Neural crest cell (in vitro differentiated cells): ENCODE measurements around the gene RASA3. TPM values are rescaled to one million over a fixed set of nuclear protein-coding genes. Genes with fewer than 3 reads are reported as not detected.

ENCODE experiments used
- DNase-seq: peaks from one replicate; pipeline ENCODE4 v3.0.0; 2021; ENCODE audit warnings: low read depth, mixed read lengths, low spot score
- H3K27ac Mint-ChIP-seq: one replicate; pipeline ENCODE4 v1.8.0; 2021; ENCODE audit warnings: mild to moderate bottlenecking, mixed read lengths; ENCODE audit not compliant: unreplicated experiment
- H3K27me3 Mint-ChIP-seq: 2 replicates; pipeline ENCODE4 v1.8.0; 2021; ENCODE audit warnings: low read depth, mild to moderate bottlenecking, mixed read lengths
- H3K36me3 Mint-ChIP-seq: 2 replicates; pipeline ENCODE4 v1.8.0; 2021; ENCODE audit warnings: low read depth, mild to moderate bottlenecking, mixed read lengths
- H3K4me1 Mint-ChIP-seq: 2 replicates; pipeline ENCODE4 v1.8.0; 2021; ENCODE audit warnings: mixed read lengths
- H3K4me3 Mint-ChIP-seq: one replicate; pipeline ENCODE4 v1.8.0; 2021; ENCODE audit warnings: mild to moderate bottlenecking, mixed read lengths
- H3K9me3 Mint-ChIP-seq: 2 replicates; pipeline ENCODE4 v1.8.0; 2021; ENCODE audit warnings: mixed read lengths
- CTCF ChIP-seq: fragments of 200-600 bp; sonication (generic); conservative IDR thresholded peaks from 2 replicates; pipeline ENCODE4 v1.5.0; 2021; ENCODE audit warnings: antibody characterized with exemption, mild to moderate bottlenecking
- total RNA-seq: library from RNA; stranded (reverse); gene quantifications from 2 replicates; pipeline ENCODE4 v1.2.1, GENCODE V29; 2021

The RASA3 gene
- total RNA-seq, 1 donor from 2014 or later = 29.5 TPM

- DNase-seq = no peak
- no peak overlapping the region for H3K27ac Mint-ChIP-seq
- H3K36me3 Mint-ChIP-seq = no peaks in the 10 kb centered on the region
- no peaks in the 10 kb centered on the region for H3K9me3 Mint-ChIP-seq
- TF ChIP-seq CTCF = no peak
- no peaks in the 10 kb centered on the region for H3K27me3 Mint-ChIP-seq
- H3K4me3 Mint-ChIP-seq = no peak overlapping the region
- H3K4me1 Mint-ChIP-seq = peaks cover 45% of the 10 kb centered on the region
Measured at GRCh38 chr13:113939129-113939943, 193.1 kb downstream of the RASA3 start.

- Mint-ChIP-seq H3K4me3 (no peak overlapping the region), H3K36me3 (no peaks in the 10 kb centered on the region), H3K4me1 (peaks cover 49% of the 10 kb centered on the region), H3K27me3 (no peaks in the 10 kb centered on the region), H3K9me3 (no peaks in the 10 kb centered on the region), H3K27ac (no peak overlapping the region)
- no peak for DNase-seq
- no peak for TF ChIP-seq CTCF
Measured at GRCh38 chr13:113938716-113939115, 193.7 kb downstream of the RASA3 start.

- Mint-ChIP-seq H3K9me3 (no peaks in the 10 kb centered on the region), H3K27ac (no peak overlapping the region), H3K36me3 (no peaks in the 10 kb centered on the region), H3K27me3 (no peaks in the 10 kb centered on the region), H3K4me1 (peaks cover 48% of the 10 kb centered on the region), H3K4me3 (no peak overlapping the region)
- no peak for TF ChIP-seq CTCF
- no peak for DNase-seq
Measured at GRCh38 chr13:113938246-113938645, 194.2 kb downstream of the RASA3 start.

- TF ChIP-seq CTCF = no peak
- no peak for DNase-seq
- Mint-ChIP-seq H3K36me3 (no peaks in the 10 kb centered on the region), H3K4me3 (no peak overlapping the region), H3K27me3 (no peaks in the 10 kb centered on the region), H3K9me3 (no peaks in the 10 kb centered on the region), H3K4me1 (peaks cover 45% of the 10 kb centered on the region), H3K27ac (peak overlapping the region; percentile 16)
Measured at GRCh38 chr13:113937527-113938180, 194.8 kb downstream of the RASA3 start.

GRCh38 chr13:113937073-113937472 lies 195.3 kb downstream of the RASA3 start:
- H3K4me1 Mint-ChIP-seq = peaks cover 49% of the 10 kb centered on the region
- H3K27ac Mint-ChIP-seq = no peak overlapping the region
- no peaks in the 10 kb centered on the region for H3K27me3 Mint-ChIP-seq
- no peak overlapping the region for H3K4me3 Mint-ChIP-seq
- no peak for TF ChIP-seq CTCF
- H3K9me3 Mint-ChIP-seq = no peaks in the 10 kb centered on the region
- no peak for DNase-seq
- H3K36me3 Mint-ChIP-seq = no peaks in the 10 kb centered on the region
